ENCODE results near the gene UNC13D. TPM values are rescaled to one million over a fixed set of nuclear protein-coding genes. Genes with fewer than 3 reads are reported as not detected.

UNC13D gene
- total RNA-seq, 4 donors from 2014 or later, result 10.5 to 53.1 (median 22.6) TPM

DNA sequence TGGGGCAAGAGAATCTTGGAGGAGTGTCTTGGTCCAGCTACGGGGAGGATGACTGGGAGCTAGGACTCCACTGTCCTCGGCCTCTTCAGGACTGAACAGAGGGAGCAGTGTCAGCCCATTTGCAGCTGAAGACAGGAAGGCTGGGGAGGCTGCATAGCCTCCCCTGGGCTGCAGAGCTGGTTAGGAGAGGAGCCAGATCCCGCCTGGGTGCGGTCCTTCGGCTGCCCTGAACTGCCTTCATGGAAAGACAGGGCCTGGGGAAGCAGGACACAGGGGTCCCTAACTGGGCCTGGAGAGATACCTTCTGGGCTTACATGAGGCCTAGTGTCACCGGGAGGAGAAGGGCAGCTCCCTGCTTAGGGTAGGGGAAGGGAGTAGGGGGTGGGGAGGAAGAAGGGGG lies 26.6 kb downstream of the UNC13D start:
- peaks cover 0 to 5% (median 0%) of the 10 kb centered on the region in 4 donors for H3K4me1 ChIP-seq
- H3K4me3 ChIP-seq, result no peak overlapping the region
- no peaks in the 10 kb centered on the region for H3K27me3 ChIP-seq
- TF ChIP-seq EP300 (IDR thresholded peaks at IDR 0.05), result no peak
- no peak for TF ChIP-seq POLR2A (IDR thresholded peaks at IDR 0.05)
- TF ChIP-seq, protein P1, sequence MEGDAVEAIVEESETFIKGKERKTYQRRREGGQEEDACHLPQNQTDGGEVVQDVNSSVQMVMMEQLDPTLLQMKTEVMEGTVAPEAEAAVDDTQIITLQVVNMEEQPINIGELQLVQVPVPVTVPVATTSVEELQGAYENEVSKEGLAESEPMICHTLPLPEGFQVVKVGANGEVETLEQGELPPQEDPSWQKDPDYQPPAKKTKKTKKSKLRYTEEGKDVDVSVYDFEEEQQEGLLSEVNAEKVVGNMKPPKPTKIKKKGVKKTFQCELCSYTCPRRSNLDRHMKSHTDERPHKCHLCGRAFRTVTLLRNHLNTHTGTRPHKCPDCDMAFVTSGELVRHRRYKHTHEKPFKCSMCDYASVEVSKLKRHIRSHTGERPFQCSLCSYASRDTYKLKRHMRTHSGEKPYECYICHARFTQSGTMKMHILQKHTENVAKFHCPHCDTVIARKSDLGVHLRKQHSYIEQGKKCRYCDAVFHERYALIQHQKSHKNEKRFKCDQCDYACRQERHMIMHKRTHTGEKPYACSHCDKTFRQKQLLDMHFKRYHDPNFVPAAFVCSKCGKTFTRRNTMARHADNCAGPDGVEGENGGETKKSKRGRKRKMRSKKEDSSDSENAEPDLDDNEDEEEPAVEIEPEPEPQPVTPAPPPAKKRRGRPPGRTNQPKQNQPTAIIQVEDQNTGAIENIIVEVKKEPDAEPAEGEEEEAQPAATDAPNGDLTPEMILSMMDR (IDR thresholded peaks at IDR 0.05), result no peak
- H3K9me3 ChIP-seq, result no peaks in the 10 kb centered on the region
- WGBS, 2 donors, result 88 to 92% methylated on average over 5 to 6 of the region's 6 CpGs
- no peak for DNase-seq (ENCODE audit: low spot score in 2 of 2)
- H3K36me3 ChIP-seq, result peaks cover 0 to 100% (median 56%) of the 10 kb centered on the region in 3 donors
- H3K27ac ChIP-seq, result no peak overlapping the region

DNA sequence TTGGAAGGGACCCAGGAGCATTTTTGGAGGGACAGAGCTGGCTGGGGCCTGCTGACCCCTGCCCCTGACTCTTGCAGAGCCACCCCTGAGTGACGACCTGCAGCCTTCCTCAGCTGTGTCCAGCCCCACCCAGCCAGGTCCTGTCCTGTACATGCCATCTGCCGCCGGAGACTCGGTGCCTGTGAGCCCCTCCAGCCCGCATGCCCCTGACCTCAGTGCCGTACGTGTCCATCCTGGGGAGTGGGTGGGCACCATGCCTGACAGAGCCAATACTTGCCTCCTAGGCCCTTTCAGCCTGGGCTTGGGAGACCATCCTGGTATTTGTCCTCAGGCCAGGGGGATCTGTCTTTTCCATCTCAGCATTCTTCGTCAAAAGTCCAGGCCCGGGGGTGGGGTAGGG lies 27.5 kb downstream of the UNC13D start:
- peaks cover 0 to 100% (median 56%) of the 10 kb centered on the region in 3 donors for H3K36me3 ChIP-seq
- 91% methylated on average over 7 of the region's 9 CpGs for WGBS, 2 donors
- H3K4me3 ChIP-seq, result no peak overlapping the region
- TF ChIP-seq, protein P1 (IDR thresholded peaks at IDR 0.05), result no peak
- TF ChIP-seq POLR2A (IDR thresholded peaks at IDR 0.05), result no peak
- TF ChIP-seq EP300 (IDR thresholded peaks at IDR 0.05), result no peak
- H3K27ac ChIP-seq, result no peak overlapping the region
- no peaks in the 10 kb centered on the region for H3K27me3 ChIP-seq
- H3K4me1 ChIP-seq, result no peaks in the 10 kb centered on the region
- no peaks in the 10 kb centered on the region for H3K9me3 ChIP-seq
- no peak for DNase-seq (ENCODE audit: low spot score in 2 of 2)

DNA sequence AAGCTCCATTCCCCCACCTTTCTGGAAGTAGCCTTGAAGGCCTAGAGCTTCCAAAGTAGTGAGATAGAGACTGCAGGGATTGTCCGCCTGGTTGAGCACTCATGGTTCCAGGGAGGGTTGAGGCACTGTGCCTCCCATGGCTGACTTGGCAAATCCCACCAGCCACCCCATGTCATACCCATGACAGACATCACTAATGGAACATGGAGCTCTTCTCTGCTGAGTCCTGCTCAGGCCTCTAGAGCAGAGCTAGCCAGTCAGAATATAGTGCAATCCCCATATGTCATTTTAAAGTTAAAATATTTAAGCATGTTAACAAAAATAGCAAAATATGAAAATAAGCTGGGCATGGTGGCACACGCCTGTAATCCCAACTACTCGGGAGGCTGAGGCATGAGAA lies 28.8 kb downstream of the UNC13D start:
- H3K27me3 ChIP-seq, result no peaks in the 10 kb centered on the region
- H3K9me3 ChIP-seq, result no peaks in the 10 kb centered on the region
- TF ChIP-seq, protein P1 (IDR thresholded peaks at IDR 0.05), result no peak
- TF ChIP-seq EP300 (IDR thresholded peaks at IDR 0.05) (no peak), POLR2A (IDR thresholded peaks at IDR 0.05) (no peak)
- 88 to 96% methylated on average over 3 of the region's 3 CpGs for WGBS, 2 donors
- no peak overlapping the region for H3K27ac ChIP-seq
- H3K4me3 ChIP-seq, result no peak overlapping the region
- H3K36me3 ChIP-seq, result peaks cover 0 to 100% (median 46%) of the 10 kb centered on the region in 3 donors
- DNase-seq (ENCODE audit: low spot score in 2 of 2), result no peak
- H3K4me1 ChIP-seq, result peaks cover 0 to 5% (median 0%) of the 10 kb centered on the region in 4 donors

DNA sequence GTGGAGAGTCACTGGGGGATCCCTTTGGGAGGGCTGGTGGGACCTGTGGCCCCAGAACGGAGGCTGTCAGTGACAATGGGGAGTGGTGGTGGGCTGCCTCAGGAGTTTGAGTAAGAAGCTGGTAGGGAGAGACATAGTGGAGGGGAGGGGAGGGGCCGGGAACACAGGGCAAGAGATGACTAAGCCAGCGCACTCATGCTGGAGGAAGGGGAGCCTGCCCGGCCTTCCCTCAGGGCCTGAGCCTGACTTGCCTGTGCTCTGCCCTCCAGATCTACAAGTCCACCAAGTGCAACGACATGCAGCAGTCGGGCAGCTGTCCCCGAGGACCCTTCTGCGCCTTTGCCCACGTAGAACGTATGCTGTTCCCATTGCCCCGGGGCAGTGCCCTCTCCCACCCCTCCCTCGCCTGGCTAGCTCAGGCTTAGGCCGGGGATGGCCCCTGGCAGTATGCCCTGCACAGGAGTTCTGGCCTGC lies 29.3 kb downstream of the UNC13D start:
- Histone ChIP-seq H3K4me1 (peaks cover 0 to 10% (median 0%) of the 10 kb centered on the region in 4 donors), H3K27me3 (no peaks in the 10 kb centered on the region), H3K9me3 (no peaks in the 10 kb centered on the region), H3K4me3 (no peak overlapping the region), H3K36me3 (peaks cover 0 to 100% (median 41%) of the 10 kb centered on the region in 3 donors), H3K27ac (no peak overlapping the region)
- no peak for TF ChIP-seq POLR2A (IDR thresholded peaks at IDR 0.05)
- no peak for TF ChIP-seq EP300 (IDR thresholded peaks at IDR 0.05)
- TF ChIP-seq, protein P1 (IDR thresholded peaks at IDR 0.05), result no peak
- WGBS, 2 donors, result 80 to 89% methylated on average over 13 of the region's 13 CpGs
- no peak for DNase-seq (ENCODE audit: low spot score in 2 of 2)

DNA sequence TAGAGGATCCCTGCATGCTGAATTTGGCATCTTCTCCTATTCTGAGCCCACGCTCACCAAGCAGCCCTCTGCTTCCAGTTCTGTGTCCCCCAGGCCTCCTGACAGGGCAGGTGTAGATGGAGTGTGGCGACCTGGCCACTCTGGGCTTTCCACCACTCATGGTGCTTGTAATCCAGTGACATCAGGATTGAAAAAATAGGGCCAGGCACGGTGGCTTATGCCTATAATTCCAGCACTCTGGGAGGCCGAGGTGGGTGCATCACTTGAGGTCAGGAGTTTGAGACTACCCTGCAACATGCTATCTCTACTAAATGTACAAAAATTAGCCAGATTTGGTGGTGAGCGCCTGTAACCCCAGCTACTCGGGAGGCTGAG lies 30.2 kb downstream of the UNC13D start:
- H3K27ac ChIP-seq, result peak overlapping the region in 1 of 4 donors; percentile 0
- no peaks in the 10 kb centered on the region for H3K9me3 ChIP-seq
- H3K4me3 ChIP-seq, result no peak overlapping the region
- no peaks in the 10 kb centered on the region for H3K27me3 ChIP-seq
- TF ChIP-seq, protein P1 (IDR thresholded peaks at IDR 0.05), result no peak
- TF ChIP-seq EP300 (IDR thresholded peaks at IDR 0.05), result no peak
- no peak for TF ChIP-seq POLR2A (IDR thresholded peaks at IDR 0.05)
- peaks cover 0 to 97% (median 32%) of the 10 kb centered on the region in 3 donors for H3K36me3 ChIP-seq
- no peak for DNase-seq (ENCODE audit: low spot score in 2 of 2)
- H3K4me1 ChIP-seq, result peaks cover 0 to 19% (median 4%) of the 10 kb centered on the region in 4 donors
- WGBS, 2 donors, result 80 to 97% methylated on average over 4 to 6 of the region's 6 CpGs
